ENCODE results near the gene PIGBOS1.

PIGBOS1 gene

GRCh38 chr15:55358471-55358870 is 39.5 kb upstream of the PIGBOS1 start:
- H3K4me3 ChIP-seq (ENCODE audit: low read depth, low read length), result no peak overlapping the region
- DNase-seq, result no peak
- in situ Hi-C loops (cut with HindIII; ENCODE audit: low pct_ligation_motif_present, low sequenced_read_pairs), result no loop called here
- no peaks in the 10 kb centered on the region for H3K36me3 ChIP-seq (replicated peaks)
- no peak for TF ChIP-seq CTCF (IDR thresholded peaks at IDR 0.05; ENCODE audit: low read depth, low read length, missing control alignments)
- no peaks in the 10 kb centered on the region for H3K27me3 ChIP-seq (replicated peaks)
- no peak overlapping the region for H3K27ac ChIP-seq

DNA sequence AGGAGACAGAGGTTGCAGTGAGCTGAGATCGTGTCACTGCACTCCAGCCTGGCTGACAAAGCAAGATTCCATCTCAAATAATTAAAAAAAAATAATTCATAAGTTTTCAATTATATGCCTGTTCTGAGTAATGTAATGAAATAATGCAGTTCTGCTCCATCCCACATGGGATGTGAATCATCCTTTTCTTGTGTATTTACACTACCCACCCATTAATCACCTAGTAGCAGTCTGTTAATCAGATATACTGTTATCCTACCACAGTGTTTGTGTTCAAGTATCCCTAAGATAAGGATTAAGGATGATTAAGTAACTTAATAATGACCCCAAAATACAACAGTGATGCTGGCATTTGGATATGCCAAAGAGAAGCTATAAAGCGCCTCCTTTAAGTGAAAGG is 38.9 kb upstream of the PIGBOS1 start:
- in situ Hi-C loops (cut with HindIII; ENCODE audit: low pct_ligation_motif_present, low sequenced_read_pairs), result no loop called here
- no peak overlapping the region for H3K27ac ChIP-seq
- no peaks in the 10 kb centered on the region for H3K36me3 ChIP-seq (replicated peaks)
- no peak for TF ChIP-seq CTCF (IDR thresholded peaks at IDR 0.05; ENCODE audit: low read depth, low read length, missing control alignments)
- DNase-seq, result no peak
- no peak overlapping the region for H3K4me3 ChIP-seq (ENCODE audit: low read depth, low read length)
- no peaks in the 10 kb centered on the region for H3K27me3 ChIP-seq (replicated peaks)

DNA sequence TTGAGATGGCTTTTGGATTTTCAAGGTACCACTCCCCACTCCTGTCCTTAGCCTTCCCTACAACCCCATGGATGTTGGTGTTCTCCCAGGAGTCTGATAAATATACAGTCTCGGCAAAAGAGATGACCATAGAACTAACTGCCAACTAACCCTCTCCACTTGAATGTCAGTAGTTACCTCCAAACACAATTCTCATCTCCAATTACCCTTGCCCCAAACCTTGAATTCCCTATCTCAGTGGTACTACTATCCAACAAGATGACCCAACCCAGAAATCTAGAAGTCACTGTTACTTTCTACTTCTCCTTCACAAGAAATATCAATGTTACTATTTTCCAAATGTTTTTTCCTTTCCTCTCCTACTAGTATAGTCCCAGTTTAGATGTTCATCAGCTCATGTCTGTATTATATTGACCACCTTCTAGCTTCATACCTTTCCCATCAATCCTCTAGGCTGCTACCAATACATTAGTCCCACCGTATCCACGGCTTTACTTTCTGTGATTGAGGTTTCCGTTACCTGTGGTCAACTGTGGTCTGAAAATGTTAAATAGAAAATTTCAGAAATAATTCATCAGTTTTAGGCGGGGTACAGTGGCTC is 38.2 kb upstream of the PIGBOS1 start:
- no peak overlapping the region for H3K27ac ChIP-seq
- in situ Hi-C loops (cut with HindIII; ENCODE audit: low pct_ligation_motif_present, low sequenced_read_pairs), result no loop called here
- no peak for DNase-seq
- H3K4me3 ChIP-seq (ENCODE audit: low read depth, low read length), result no peak overlapping the region
- H3K27me3 ChIP-seq (replicated peaks), result no peaks in the 10 kb centered on the region
- no peaks in the 10 kb centered on the region for H3K36me3 ChIP-seq (replicated peaks)
- no peak for TF ChIP-seq CTCF (IDR thresholded peaks at IDR 0.05; ENCODE audit: low read depth, low read length, missing control alignments)

- DNase-seq, result no peak
- no peak overlapping the region for H3K4me3 ChIP-seq (ENCODE audit: low read depth, low read length)
- H3K36me3 ChIP-seq (replicated peaks), result no peaks in the 10 kb centered on the region
- in situ Hi-C loops (cut with HindIII; ENCODE audit: low pct_ligation_motif_present, low sequenced_read_pairs), result no loop called here
- H3K27me3 ChIP-seq (replicated peaks), result no peaks in the 10 kb centered on the region
- H3K27ac ChIP-seq, result no peak overlapping the region
- TF ChIP-seq CTCF (IDR thresholded peaks at IDR 0.05; ENCODE audit: low read depth, low read length, missing control alignments), result no peak
Measured at GRCh38 chr15:55353025-55353424, 34.1 kb upstream of the PIGBOS1 start.

GRCh38 chr15:55349282-55349681 is 30.4 kb upstream of the PIGBOS1 start:
- no peak overlapping the region for H3K27ac ChIP-seq
- TF ChIP-seq CTCF (IDR thresholded peaks at IDR 0.05; ENCODE audit: low read depth, low read length, missing control alignments), result no peak
- peaks cover 3% of the 10 kb centered on the region for H3K36me3 ChIP-seq (replicated peaks)
- H3K27me3 ChIP-seq (replicated peaks), result no peaks in the 10 kb centered on the region
- H3K4me3 ChIP-seq (ENCODE audit: low read depth, low read length), result no peak overlapping the region
- no peak for DNase-seq
- in situ Hi-C loops (cut with HindIII; ENCODE audit: low pct_ligation_motif_present, low sequenced_read_pairs), result no loop called here

DNA sequence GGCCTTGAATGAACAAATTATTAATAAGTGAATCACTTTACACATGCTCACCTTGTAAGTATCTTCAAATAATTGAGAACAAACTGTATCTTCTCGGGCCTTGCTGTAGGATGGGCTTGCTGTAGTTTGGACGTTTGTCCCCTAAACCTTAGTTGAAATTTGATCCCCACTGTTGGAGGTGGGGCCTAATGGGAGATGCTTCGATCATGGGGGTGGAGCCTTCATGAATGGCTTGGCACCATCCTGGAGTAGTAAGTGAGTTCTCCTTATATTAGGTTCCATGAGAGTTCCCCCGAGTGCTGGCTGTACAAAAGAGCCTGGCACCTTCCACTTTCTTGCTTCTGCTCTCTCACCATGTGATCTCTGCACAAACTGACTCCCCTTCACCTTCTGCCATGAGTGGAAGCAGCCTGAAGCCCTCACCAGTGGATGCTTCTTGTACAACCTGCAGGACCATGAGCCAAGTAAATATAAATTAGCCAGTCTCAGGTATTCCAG is 29.4 kb upstream of the PIGBOS1 start:
- no peak for TF ChIP-seq CTCF (IDR thresholded peaks at IDR 0.05; ENCODE audit: low read depth, low read length, missing control alignments)
- peaks cover 3% of the 10 kb centered on the region for H3K36me3 ChIP-seq (replicated peaks)
- in situ Hi-C loops (cut with HindIII; ENCODE audit: low pct_ligation_motif_present, low sequenced_read_pairs), result no loop called here

More for the DNA sequence above, 29.4 kb upstream of the PIGBOS1 start:
- no peaks in the 10 kb centered on the region for H3K27me3 ChIP-seq (replicated peaks)
- H3K27ac ChIP-seq, result no peak overlapping the region
- no peak for DNase-seq
- H3K4me3 ChIP-seq (ENCODE audit: low read depth, low read length), result no peak overlapping the region
